Measurements from ENCODE around the gene KSR1.

The KSR1 gene

DNA sequence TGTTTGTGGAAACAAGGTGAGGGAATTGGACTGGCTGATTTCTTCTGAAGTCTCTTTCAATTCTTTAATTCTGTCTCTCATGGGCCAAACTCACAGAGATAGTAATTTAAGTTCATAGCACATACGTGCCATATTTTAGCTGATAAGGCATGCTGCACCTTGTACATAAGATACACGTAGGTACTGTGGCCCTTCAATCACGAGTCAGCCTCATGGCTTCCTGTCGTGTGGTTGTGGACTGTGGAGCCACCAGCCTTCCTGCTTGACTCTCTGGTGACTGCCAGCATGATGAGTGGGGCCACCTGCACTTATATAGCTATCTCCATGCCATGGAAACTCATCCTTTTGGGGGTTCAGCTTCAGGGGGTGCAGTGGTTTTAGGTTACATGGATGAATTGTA, 25.1 kb downstream of the KSR1 start:
- TF ChIP-seq, protein P1, sequence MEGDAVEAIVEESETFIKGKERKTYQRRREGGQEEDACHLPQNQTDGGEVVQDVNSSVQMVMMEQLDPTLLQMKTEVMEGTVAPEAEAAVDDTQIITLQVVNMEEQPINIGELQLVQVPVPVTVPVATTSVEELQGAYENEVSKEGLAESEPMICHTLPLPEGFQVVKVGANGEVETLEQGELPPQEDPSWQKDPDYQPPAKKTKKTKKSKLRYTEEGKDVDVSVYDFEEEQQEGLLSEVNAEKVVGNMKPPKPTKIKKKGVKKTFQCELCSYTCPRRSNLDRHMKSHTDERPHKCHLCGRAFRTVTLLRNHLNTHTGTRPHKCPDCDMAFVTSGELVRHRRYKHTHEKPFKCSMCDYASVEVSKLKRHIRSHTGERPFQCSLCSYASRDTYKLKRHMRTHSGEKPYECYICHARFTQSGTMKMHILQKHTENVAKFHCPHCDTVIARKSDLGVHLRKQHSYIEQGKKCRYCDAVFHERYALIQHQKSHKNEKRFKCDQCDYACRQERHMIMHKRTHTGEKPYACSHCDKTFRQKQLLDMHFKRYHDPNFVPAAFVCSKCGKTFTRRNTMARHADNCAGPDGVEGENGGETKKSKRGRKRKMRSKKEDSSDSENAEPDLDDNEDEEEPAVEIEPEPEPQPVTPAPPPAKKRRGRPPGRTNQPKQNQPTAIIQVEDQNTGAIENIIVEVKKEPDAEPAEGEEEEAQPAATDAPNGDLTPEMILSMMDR (IDR thresholded peaks at IDR 0.05; ENCODE audit: borderline replicate concordance, insufficient read depth, low read depth, low read length) = no peak
- no peak overlapping the region for H3K4me3 ChIP-seq (ENCODE audit: low read depth, low read length)

DNA sequence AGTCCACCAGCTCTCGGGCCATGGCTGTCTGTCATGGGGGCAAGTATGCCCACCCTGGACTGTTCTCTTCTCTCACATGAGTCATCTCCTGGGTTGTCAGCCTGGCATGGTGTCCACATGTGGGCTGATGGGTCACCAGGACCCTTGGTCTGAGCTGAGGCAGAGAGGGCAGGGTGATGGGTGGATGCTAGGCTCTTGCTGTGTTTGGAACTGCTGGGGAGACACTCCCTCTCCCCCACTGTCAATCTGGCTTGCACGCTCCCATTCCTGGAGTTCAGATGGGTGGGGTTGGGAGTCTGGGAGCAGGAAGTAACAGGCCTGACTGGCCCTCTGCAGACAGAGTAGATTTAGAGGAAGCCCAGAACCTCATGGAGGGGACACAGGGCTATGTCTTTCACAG, 28.9 kb downstream of the KSR1 start:
- TF ChIP-seq, protein P1 (IDR thresholded peaks at IDR 0.05; ENCODE audit: borderline replicate concordance, insufficient read depth, low read depth, low read length) = no peak
- no peak overlapping the region for H3K4me3 ChIP-seq (ENCODE audit: low read depth, low read length)

GRCh38 chr17:27485716-27486495, 29.7 kb downstream of the KSR1 start:
- TF ChIP-seq, protein P1 (IDR thresholded peaks at IDR 0.05; ENCODE audit: borderline replicate concordance, insufficient read depth, low read depth, low read length) = no peak
- no peak overlapping the region for H3K4me3 ChIP-seq (ENCODE audit: low read depth, low read length)

- no peak overlapping the region for H3K4me3 ChIP-seq (ENCODE audit: low read depth, low read length)
- TF ChIP-seq, protein P1 (IDR thresholded peaks at IDR 0.05; ENCODE audit: borderline replicate concordance, insufficient read depth, low read depth, low read length) = no peak
Measured at GRCh38 chr17:27486741-27487140, 30.5 kb downstream of the KSR1 start.

GRCh38 chr17:27488231-27488630, 32.0 kb downstream of the KSR1 start:
- TF ChIP-seq, protein P1 (IDR thresholded peaks at IDR 0.05; ENCODE audit: borderline replicate concordance, insufficient read depth, low read depth, low read length) = no peak
- H3K4me3 ChIP-seq (ENCODE audit: low read depth, low read length) = no peak overlapping the region

DNA sequence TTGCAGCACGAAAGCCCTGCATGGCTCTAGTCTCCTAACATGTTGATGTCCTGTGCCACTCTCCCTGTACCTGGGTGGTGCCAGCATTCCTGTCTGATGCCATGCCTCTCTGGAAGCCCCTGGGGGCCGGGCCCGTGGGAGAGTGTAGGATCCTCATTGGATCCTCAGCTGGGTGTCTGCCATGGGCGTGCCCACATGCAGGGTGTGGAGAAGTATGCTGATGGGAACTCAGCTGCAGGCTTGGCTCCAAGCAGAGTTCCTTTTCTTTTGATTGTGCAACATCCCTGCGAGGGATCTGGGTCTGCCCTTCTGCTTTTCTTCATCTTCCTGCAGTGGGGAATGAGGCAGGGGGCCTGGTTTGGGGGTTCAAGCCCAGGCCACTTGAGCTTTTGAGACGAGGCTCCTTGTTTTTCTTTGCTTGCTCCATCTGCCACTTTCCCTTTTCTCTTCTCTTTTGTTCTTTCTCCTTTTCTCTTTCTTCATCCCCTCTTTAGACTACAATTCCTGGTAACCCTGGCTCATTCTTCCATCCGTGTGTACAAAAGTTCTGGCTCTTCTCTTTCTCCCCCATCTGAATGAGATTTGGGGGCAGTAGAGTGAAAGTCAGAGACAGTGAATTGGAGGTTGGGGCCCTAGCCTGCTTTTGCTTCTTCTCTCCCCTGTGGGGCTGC, 32.9 kb downstream of the KSR1 start:
- H3K4me3 ChIP-seq (ENCODE audit: low read depth, low read length) = no peak overlapping the region
- TF ChIP-seq, protein P1 (IDR thresholded peaks at IDR 0.05; ENCODE audit: borderline replicate concordance, insufficient read depth, low read depth, low read length) = no peak

- H3K4me3 ChIP-seq (ENCODE audit: low read depth, low read length) = no peak overlapping the region
- TF ChIP-seq, protein P1 (IDR thresholded peaks at IDR 0.05; ENCODE audit: borderline replicate concordance, insufficient read depth, low read depth, low read length) = no peak
Measured at GRCh38 chr17:27490391-27490790, 34.1 kb downstream of the KSR1 start.

All from GM12875 (cell line).